ENCODE data around the gene REEP6. TPM values are rescaled to one million over a fixed set of nuclear protein-coding genes. Genes with fewer than 3 reads are reported as not detected.

Gene REEP6
- total and polyA plus RNA-seq, 7 donors: 0.33 to 5.6 (median 2.0) TPM; not detected in 1

- intact Hi-C loops (cut with DNase I): no loop called here
- Histone ChIP-seq H3K4me1 (peaks cover 0 to 26% (median 20%) of the 10 kb centered on the region in 4 donors), H3K9me3 (no peaks in the 10 kb centered on the region), H3K27me3 (peaks cover 25 to 68% (median 67%) of the 10 kb centered on the region in 3 donors), H3K36me3 (no peaks in the 10 kb centered on the region), H3K4me3 (no peak overlapping the region), H3K27ac (no peak overlapping the region)
- TF ChIP-seq POLR2AphosphoS5 (IDR thresholded peaks at IDR 0.05) (no peak), EP300 (IDR thresholded peaks at IDR 0.05) (no peak), CTCF (IDR thresholded peaks at IDR 0.05) (no peak), POLR2A (IDR thresholded peaks at IDR 0.05) (no peak)
- WGBS, 2 donors: 46 to 62% methylated on average over 31 of the region's 31 CpGs
- no peak for DNase-seq
These were observed 34.4 kb downstream of the REEP6 start for GRCh38 chr19:1525343-1525742.

GRCh38 chr19:1526066-1526778 lies 35.2 kb downstream of the REEP6 start:
- no peak for TF ChIP-seq CTCF (IDR thresholded peaks at IDR 0.05)
- no peak for TF ChIP-seq POLR2A (IDR thresholded peaks at IDR 0.05)
- TF ChIP-seq EP300 (IDR thresholded peaks at IDR 0.05): no peak
- no peak for TF ChIP-seq POLR2AphosphoS5 (IDR thresholded peaks at IDR 0.05)
- H3K9me3 ChIP-seq: no peaks in the 10 kb centered on the region
- no peak for DNase-seq
- 64 to 78% methylated on average over 33 of the region's 33 CpGs for WGBS, 2 donors
- no peak overlapping the region for H3K4me3 ChIP-seq
- intact Hi-C loops (cut with DNase I): no loop called here
- H3K27ac ChIP-seq: no peak overlapping the region
- peaks cover 0 to 25% (median 19%) of the 10 kb centered on the region in 4 donors for H3K4me1 ChIP-seq
- H3K27me3 ChIP-seq: peaks cover 25 to 68% (median 67%) of the 10 kb centered on the region in 3 donors
- no peaks in the 10 kb centered on the region for H3K36me3 ChIP-seq

- intact Hi-C loops (cut with DNase I): no loop called here
These were observed 36.1 kb downstream of the REEP6 start for GRCh38 chr19:1526979-1527649.

GRCh38 chr19:1527650-1528309 lies 36.8 kb downstream of the REEP6 start:
- intact Hi-C loops (cut with DNase I): no loop called here
- TF ChIP-seq POLR2A (IDR thresholded peaks at IDR 0.05): no peak
- no peak for TF ChIP-seq POLR2AphosphoS5 (IDR thresholded peaks at IDR 0.05)
- no peak for TF ChIP-seq CTCF (IDR thresholded peaks at IDR 0.05)
- TF ChIP-seq EP300 (IDR thresholded peaks at IDR 0.05): no peak
- no peaks in the 10 kb centered on the region for H3K36me3 ChIP-seq
- no peak overlapping the region for H3K4me3 ChIP-seq
- no peaks in the 10 kb centered on the region for H3K9me3 ChIP-seq
- no peak for DNase-seq
- peaks cover 0 to 14% (median 10%) of the 10 kb centered on the region in 4 donors for H3K4me1 ChIP-seq
- H3K27me3 ChIP-seq: peaks cover 25 to 66% (median 65%) of the 10 kb centered on the region in 3 donors
- WGBS, 2 donors: 65 to 77% methylated on average over 27 of the region's 27 CpGs
- H3K27ac ChIP-seq: no peak overlapping the region

More at GRCh38 chr19:1526979-1527649, 36.1 kb downstream of the REEP6 start:
- TF ChIP-seq EP300 (IDR thresholded peaks at IDR 0.05): no peak
- no peak for TF ChIP-seq POLR2A (IDR thresholded peaks at IDR 0.05)
- TF ChIP-seq POLR2AphosphoS5 (IDR thresholded peaks at IDR 0.05): no peak
- no peak for TF ChIP-seq CTCF (IDR thresholded peaks at IDR 0.05)
- Histone ChIP-seq H3K4me3 (no peak overlapping the region), H3K27me3 (peaks cover 25 to 68% (median 67%) of the 10 kb centered on the region in 3 donors), H3K4me1 (peaks cover 0 to 16% (median 11%) of the 10 kb centered on the region in 4 donors), H3K9me3 (no peaks in the 10 kb centered on the region), H3K27ac (no peak overlapping the region), H3K36me3 (no peaks in the 10 kb centered on the region)
- WGBS, 2 donors: 39 to 71% methylated on average over 18 of the region's 18 CpGs
- DNase-seq: no peak
